HepG2 (cell line): Measurements from ENCODE around the gene ZNF618. TPM values are rescaled to one million over a fixed set of nuclear protein-coding genes. Genes with fewer than 3 reads are reported as not detected.

ENCODE experiments used
- ATAC-seq: fragments of 200-7000 bp; cut with Tn5 transposase; 3 replicates; pipeline ENCODE4 v1.9.1; 2020; ENCODE audit warnings: mild to moderate bottlenecking, moderate library complexity
- BruUV-seq: library from RNA; stranded (reverse); fragments of 400-500 nt; replicated peaks from 2 replicates; lab custom pipeline; 2021; lab: Mats Ljungman, UMichigan
- CTCF ChIA-PET: fragments of 300-600 bp; formaldehyde crosslinking; extraction: SDS; loops from one replicate; lab custom pipeline; 2021; ENCODE audit warnings: low total read pairs, inconsistent platforms, low intra/inter-chr PET ratio; lab: Yijun Ruan, JAX
- POLR2A ChIA-PET: fragments of 350-600 bp; sonication (Branson Sonifier 250); formaldehyde crosslinking; loops from one replicate; lab custom pipeline; 2020; ENCODE audit warnings: antibody characterized with exemption, inconsistent platforms; lab: Yijun Ruan, JAX
- DNase-seq: peaks from one replicate; pipeline ENCODE4 v3.0.0-alpha.2; 2015; ENCODE audit warnings: low spot score
- FAIRE-seq: peaks from 3 replicates; lab custom pipeline; 2011; peaks lifted over from hg19 to GRCh38; lab: Jason Lieb, UNC
- H2AFZ ChIP-seq: one replicate; pipeline ENCODE4 v1.6.1; 2011; ENCODE audit warnings: low read length, inconsistent platforms
- H3K27ac ChIP-seq: fragments of 300-600 bp; 3 replicates; pipeline ENCODE4 v1.8.0; 2011; ENCODE audit warnings: mixed run types, mild to moderate bottlenecking, mixed read lengths, low read length, inconsistent platforms; ENCODE audit not compliant: insufficient read depth; ENCODE audit errors: extremely low read length
- H3K27me3 ChIP-seq, 2 experiments: fragments of 200-600 bp in 1 of 2; 2 replicates in 1 of 2; 3 replicates in 1 of 2; pipeline versions ENCODE4 v1.6.0 to v1.8.0; 2011; ENCODE audit warnings: low read length in 2 of 2, mild to moderate bottlenecking in 2 of 2, moderate library complexity in 2 of 2, inconsistent platforms in 1 of 2; ENCODE audit not compliant: insufficient read depth in 2 of 2, control insufficient read depth in 1 of 2
- H3K36me3 ChIP-seq, 2 experiments: fragments of 200-600 bp in 1 of 2; replicated peaks in 1 of 2; 2 replicates in 1 of 2; 3 replicates in 1 of 2; pipeline versions ENCODE4 v1.5.1 to v1.8.0; 2011; ENCODE audit warnings: low read length in 2 of 2, inconsistent platforms in 1 of 2; ENCODE audit not compliant: insufficient read depth in 2 of 2, control insufficient read depth in 1 of 2
- H3K4me1 ChIP-seq: 2 replicates; pipeline ENCODE4 v1.5.1; 2012; ENCODE audit warnings: low read length, inconsistent platforms; ENCODE audit not compliant: insufficient read depth
- H3K4me2 ChIP-seq: 2 replicates; pipeline ENCODE4 v1.6.0; 2011; ENCODE audit warnings: low read depth, low read length, inconsistent platforms
- H3K4me3 ChIP-seq, 3 experiments: fragments of 200-600 bp in 1 of 3; sonication (generic), shearing (Covaris generic) in 1 of 3; replicated peaks in 1 of 3; 2 replicates each; pipeline ENCODE4 v1.5.1; 2011 to 2016; ENCODE audit warnings: low read length in 3 of 3, inconsistent platforms in 2 of 3, low read depth in 2 of 3, mild to moderate bottlenecking in 2 of 3, control low read depth in 1 of 3, mixed read lengths in 1 of 3; ENCODE audit not compliant: insufficient read depth in 1 of 3
- H3K79me2 ChIP-seq: one replicate; pipeline ENCODE4 v1.6.1; 2011; ENCODE audit warnings: low read length, inconsistent platforms; ENCODE audit not compliant: insufficient read depth
- H3K9ac ChIP-seq: 2 replicates; pipeline ENCODE4 v1.6.0; 2011; ENCODE audit warnings: mild to moderate bottlenecking, low read depth, low read length, inconsistent platforms; ENCODE audit not compliant: insufficient read depth
- H3K9me3 ChIP-seq: 2 replicates; pipeline ENCODE4 v1.5.1; 2012; ENCODE audit warnings: mild to moderate bottlenecking, low read length
- H4K20me1 ChIP-seq: 2 replicates; pipeline ENCODE4 v1.6.0; 2011; ENCODE audit warnings: inconsistent platforms, mild to moderate bottlenecking, low read length, moderate library complexity; ENCODE audit not compliant: insufficient read depth
- CEBPG ChIP-seq: IDR thresholded peaks from 2 replicates; pipeline ENCODE4 v1.6.1; 2016
- EED ChIP-seq: sonication (generic); formaldehyde crosslinking; IDR thresholded peaks from 2 replicates; pipeline ENCODE4 v1.5.0; 2020; ENCODE audit warnings: mild to moderate bottlenecking, missing genetic modification reagents
- GFI1 ChIP-seq: sonication (generic); formaldehyde crosslinking; IDR thresholded peaks from 2 replicates; pipeline ENCODE4 v1.5.0; 2020; ENCODE audit warnings: missing genetic modification reagents, mild to moderate bottlenecking, borderline replicate concordance
- HIVEP1 ChIP-seq: sonication (generic); formaldehyde crosslinking; IDR thresholded peaks from 2 replicates; pipeline ENCODE4 v1.4.0; 2020; ENCODE audit warnings: mild to moderate bottlenecking, missing genetic modification reagents
- SP4 ChIP-seq: sonication (generic); formaldehyde crosslinking; IDR thresholded peaks from 2 replicates; pipeline ENCODE4 v1.8.1; 2023; ENCODE audit warnings: mild to moderate bottlenecking, missing genetic modification reagents
- ZFP41 ChIP-seq: sonication (generic); formaldehyde crosslinking; IDR thresholded peaks from 2 replicates; pipeline ENCODE4 v1.4.0; 2020; ENCODE audit warnings: mild to moderate bottlenecking, missing genetic modification reagents, borderline replicate concordance
- ZNF709 ChIP-seq: sonication (generic); formaldehyde crosslinking; IDR thresholded peaks from 2 replicates; pipeline ENCODE4 v1.5.0; 2020; ENCODE audit warnings: mild to moderate bottlenecking, missing genetic modification reagents
- ZNF839 ChIP-seq: sonication (generic); formaldehyde crosslinking; IDR thresholded peaks from 2 replicates; pipeline ENCODE4 v1.4.0; 2020; ENCODE audit warnings: missing genetic modification reagents, mild to moderate bottlenecking, borderline replicate concordance
- WGBS: methylation state at CpG from one replicate; pipeline ENCODE4 v1.1.6; 2017; ENCODE audit warnings: low lambda C conversion rate; 5-methylcytosine and 5-hydroxymethylcytosine counted together
- in situ Hi-C: cut with HindIII; loops from 2 replicates; pipeline ENCODE4 v1.10.0; 2017; ENCODE audit warnings: low pct_unique_long_range_greater_than_20kb; ENCODE audit not compliant: extremely low pct_ligation_motif_present
- intact Hi-C: fragments of 100-400 bp; cut with micrococcal nuclease; formaldehyde crosslinking; loops from one replicate; pipeline ENCODE4 v1.10.0; 2022; ENCODE audit not compliant: unreplicated experiment
- polyA plus RNA-seq, 8 experiments: library from polyadenylated mRNA; depleted of rRNA in 3 of 8; stranded (reverse) in 7 of 8; unstranded in 1 of 8; fragments of >200 nt; fragmentation: Illumina TruSeq in 4 of 8; extraction: Trizol in 4 of 8; gene quantifications; 2 replicates each; pipeline versions ENCODE4 v1.2.1 to v1.2.3, GENCODE V29; 2011 to 2016; ENCODE audit warnings: low read depth in 4 of 8, missing spikeins in 1 of 8, mixed read lengths in 1 of 8; ENCODE audit not compliant: insufficient read depth in 1 of 8
- total RNA-seq, 5 experiments: library from RNA; depleted of rRNA; stranded (reverse); fragments of >200 nt; fragmentation: Illumina TruSeq; extraction: Trizol; gene quantifications; 2 replicates each; pipeline ENCODE4 v1.2.3, GENCODE V29; 2016; ENCODE audit warnings: low read depth in 1 of 5
- TF ChIP-seq, protein P1 (sequence below): sonication (generic); formaldehyde crosslinking; IDR thresholded peaks from 2 replicates; pipeline ENCODE4 v1.4.0; 2020; ENCODE audit warnings: mild to moderate bottlenecking, missing genetic modification reagents
- TF ChIP-seq, protein P2 (sequence below): sonication (generic); formaldehyde crosslinking; IDR thresholded peaks from 2 replicates; pipeline ENCODE4 v1.4.0; 2020; ENCODE audit warnings: missing genetic modification reagents, borderline replicate concordance
- TF ChIP-seq, protein P3 (sequence below), 2 experiments: sonication (generic) in 1 of 2; formaldehyde crosslinking in 1 of 2; IDR thresholded peaks; 2 replicates each; pipeline versions ENCODE4 v1.4.0 to v1.6.1; 2018 to 2020; ENCODE audit warnings: missing genetic modification reagents in 2 of 2, borderline replicate concordance in 1 of 2, low read depth in 1 of 2, mild to moderate bottlenecking in 1 of 2, missing biosample characterization in 1 of 2

ZNF618 gene
- total and polyA plus RNA-seq, 2 of the 13 experiments (the other 11 are each of a cell fraction or from before 2014, with no cell fraction given), result 0.07 TPM

DNA sequence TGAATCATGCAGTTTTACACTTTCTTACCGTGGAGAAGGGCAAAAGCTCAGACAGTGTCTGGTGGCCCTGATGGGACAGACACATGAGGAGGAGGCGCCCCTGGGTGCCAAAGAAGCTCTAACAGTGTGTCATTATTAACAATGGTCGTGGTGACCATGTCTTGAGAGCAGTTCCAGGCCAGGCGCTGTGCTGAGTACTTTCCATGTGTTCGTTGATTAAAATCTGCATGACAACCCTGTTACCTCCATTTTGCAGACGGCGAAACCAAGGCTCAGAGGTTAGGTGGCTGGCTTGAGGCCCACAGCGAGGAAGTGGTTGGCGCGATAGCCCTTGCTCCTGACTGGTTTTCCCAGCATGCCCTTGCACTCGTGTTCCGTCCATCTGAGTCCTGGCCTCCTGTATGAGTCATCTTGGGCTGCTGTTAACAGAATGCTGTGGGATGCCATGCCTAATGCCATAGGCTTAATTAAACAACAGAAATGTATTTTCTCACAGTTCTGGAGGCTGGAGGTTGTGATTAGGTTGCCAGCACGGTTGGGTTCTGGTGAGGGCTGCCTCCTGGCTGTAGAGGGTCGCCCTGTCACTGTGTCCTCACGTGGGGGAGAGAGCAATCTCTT is 110.0 kb downstream of the ZNF618 start:
- CTCF ChIA-PET, result no interaction called here
- no TSS peak for BruUV-seq

More for the DNA sequence above, 110.0 kb downstream of the ZNF618 start:
- Histone ChIP-seq H3K4me3 (no peak overlapping the region), H3K9ac (no peak overlapping the region), H3K79me2 (no peaks in the 10 kb centered on the region), H3K4me1 (0 out of 2 replicates have a peak, but pooled peaks cover 7% of the 10 kb centered on the region), H2AFZ (no peak overlapping the region), H3K9me3 (no peaks in the 10 kb centered on the region), H4K20me1 (no peaks in the 10 kb centered on the region), H3K4me2 (no peak overlapping the region), H3K27ac (no peak overlapping the region), H3K36me3 (no peaks in the 10 kb centered on the region; a peak in 1 of 5 replicates), H3K27me3 (peaks cover 0 to 12% of the 10 kb centered on the region in 2 experiments; a peak in 2 of 5 replicates)
- TF ChIP-seq, protein P1, sequence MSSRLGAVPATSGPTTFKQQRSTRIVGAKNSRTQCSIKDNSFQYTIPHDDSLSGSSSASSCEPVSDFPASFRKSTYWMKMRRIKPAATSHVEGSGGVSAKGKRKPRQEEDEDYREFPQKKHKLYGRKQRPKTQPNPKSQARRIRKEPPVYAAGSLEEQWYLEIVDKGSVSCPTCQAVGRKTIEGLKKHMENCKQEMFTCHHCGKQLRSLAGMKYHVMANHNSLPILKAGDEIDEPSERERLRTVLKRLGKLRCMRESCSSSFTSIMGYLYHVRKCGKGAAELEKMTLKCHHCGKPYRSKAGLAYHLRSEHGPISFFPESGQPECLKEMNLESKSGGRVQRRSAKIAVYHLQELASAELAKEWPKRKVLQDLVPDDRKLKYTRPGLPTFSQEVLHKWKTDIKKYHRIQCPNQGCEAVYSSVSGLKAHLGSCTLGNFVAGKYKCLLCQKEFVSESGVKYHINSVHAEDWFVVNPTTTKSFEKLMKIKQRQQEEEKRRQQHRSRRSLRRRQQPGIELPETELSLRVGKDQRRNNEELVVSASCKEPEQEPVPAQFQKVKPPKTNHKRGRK (CRISPR knock-in tag), result no peak
- TF ChIP-seq ZFP41 (no peak), GFI1 (CRISPR knock-in tag) (no peak), EED (no peak), ZNF839 (CRISPR knock-in tag) (no peak), ZNF709 (CRISPR knock-in tag) (no peak), HIVEP1 (CRISPR knock-in tag) (no peak), CEBPG (CRISPR knock-in tag) (no peak), SP4 (CRISPR knock-in tag) (no peak)
- TF ChIP-seq, protein P2, sequence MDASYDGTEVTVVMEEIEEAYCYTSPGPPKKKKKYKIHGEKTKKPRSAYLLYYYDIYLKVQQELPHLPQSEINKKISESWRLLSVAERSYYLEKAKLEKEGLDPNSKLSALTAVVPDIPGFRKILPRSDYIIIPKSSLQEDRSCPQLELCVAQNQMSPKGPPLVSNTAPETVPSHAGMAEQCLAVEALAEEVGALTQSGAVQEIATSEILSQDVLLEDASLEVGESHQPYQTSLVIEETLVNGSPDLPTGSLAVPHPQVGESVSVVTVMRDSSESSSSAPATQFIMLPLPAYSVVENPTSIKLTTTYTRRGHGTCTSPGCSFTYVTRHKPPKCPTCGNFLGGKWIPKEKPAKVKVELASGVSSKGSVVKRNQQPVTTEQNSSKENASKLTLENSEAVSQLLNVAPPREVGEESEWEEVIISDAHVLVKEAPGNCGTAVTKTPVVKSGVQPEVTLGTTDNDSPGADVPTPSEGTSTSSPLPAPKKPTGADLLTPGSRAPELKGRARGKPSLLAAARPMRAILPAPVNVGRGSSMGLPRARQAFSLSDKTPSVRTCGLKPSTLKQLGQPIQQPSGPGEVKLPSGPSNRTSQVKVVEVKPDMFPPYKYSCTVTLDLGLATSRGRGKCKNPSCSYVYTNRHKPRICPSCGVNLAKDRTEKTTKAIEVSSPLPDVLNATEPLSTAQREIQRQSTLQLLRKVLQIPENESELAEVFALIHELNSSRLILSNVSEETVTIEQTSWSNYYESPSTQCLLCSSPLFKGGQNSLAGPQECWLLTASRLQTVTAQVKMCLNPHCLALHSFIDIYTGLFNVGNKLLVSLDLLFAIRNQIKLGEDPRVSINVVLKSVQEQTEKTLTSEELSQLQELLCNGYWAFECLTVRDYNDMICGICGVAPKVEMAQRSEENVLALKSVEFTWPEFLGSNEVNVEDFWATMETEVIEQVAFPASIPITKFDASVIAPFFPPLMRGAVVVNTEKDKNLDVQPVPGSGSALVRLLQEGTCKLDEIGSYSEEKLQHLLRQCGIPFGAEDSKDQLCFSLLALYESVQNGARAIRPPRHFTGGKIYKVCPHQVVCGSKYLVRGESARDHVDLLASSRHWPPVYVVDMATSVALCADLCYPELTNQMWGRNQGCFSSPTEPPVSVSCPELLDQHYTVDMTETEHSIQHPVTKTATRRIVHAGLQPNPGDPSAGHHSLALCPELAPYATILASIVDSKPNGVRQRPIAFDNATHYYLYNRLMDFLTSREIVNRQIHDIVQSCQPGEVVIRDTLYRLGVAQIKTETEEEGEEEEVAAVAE (CRISPR knock-in tag), result no peak
- TF ChIP-seq, protein P3, sequence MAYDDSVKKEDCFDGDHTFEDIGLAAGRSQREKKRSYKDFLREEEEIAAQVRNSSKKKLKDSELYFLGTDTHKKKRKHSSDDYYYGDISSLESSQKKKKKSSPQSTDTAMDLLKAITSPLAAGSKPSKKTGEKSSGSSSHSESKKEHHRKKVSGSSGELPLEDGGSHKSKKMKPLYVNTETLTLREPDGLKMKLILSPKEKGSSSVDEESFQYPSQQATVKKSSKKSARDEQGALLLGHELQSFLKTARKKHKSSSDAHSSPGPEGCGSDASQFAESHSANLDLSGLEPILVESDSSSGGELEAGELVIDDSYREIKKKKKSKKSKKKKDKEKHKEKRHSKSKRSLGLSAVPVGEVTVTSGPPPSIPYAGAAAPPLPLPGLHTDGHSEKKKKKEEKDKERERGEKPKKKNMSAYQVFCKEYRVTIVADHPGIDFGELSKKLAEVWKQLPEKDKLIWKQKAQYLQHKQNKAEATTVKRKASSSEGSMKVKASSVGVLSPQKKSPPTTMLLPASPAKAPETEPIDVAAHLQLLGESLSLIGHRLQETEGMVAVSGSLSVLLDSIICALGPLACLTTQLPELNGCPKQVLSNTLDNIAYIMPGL (CRISPR knock-in tag; IDR thresholded peaks at IDR 0.05; ENCODE audit: borderline replicate concordance in 1 of 2, low read depth in 1 of 2), result no peak
- ATAC-seq, result no peak
- POLR2A ChIA-PET, result no interaction called here
- no peak for DNase-seq
- in situ Hi-C loops, result no loop called here
- intact Hi-C loops, result no loop called here
- 51% methylated on average over 14 of the region's 15 CpGs for WGBS
- FAIRE-seq, result no peak
